Parathyroid adenoma (tissue), 2 donors: ENCODE results near the gene EHD1.

Source experiments
- H2AFZ ChIP-seq: fragments of 300-600 bp; sonication (generic); one replicate; pipeline ENCODE4 v1.7.0; 2017; ENCODE audit warnings: antibody characterized with exemption, mild to moderate bottlenecking
- H3K27ac ChIP-seq: fragments of 300-600 bp; sonication (generic); one replicate; pipeline ENCODE4 v1.7.0; 2017
- H3K27me3 ChIP-seq: fragments of 300-600 bp; sonication (generic); one replicate; pipeline ENCODE4 v1.7.0; 2017; ENCODE audit warnings: low read length; ENCODE audit not compliant: control insufficient read depth, insufficient read depth
- H3K36me3 ChIP-seq: fragments of 300-600 bp; sonication (generic); one replicate; pipeline ENCODE4 v1.7.0; 2017; ENCODE audit warnings: low read length; ENCODE audit not compliant: control insufficient read depth, insufficient read depth
- H3K4me1 ChIP-seq: fragments of 300-600 bp; sonication (generic); one replicate; pipeline ENCODE4 v1.7.0; 2017; ENCODE audit warnings: control low read depth
- H3K4me2 ChIP-seq: fragments of 300-600 bp; sonication (generic); one replicate; pipeline ENCODE4 v1.7.0; 2017; ENCODE audit warnings: low read length
- H3K4me3 ChIP-seq: fragments of 300-600 bp; sonication (generic); one replicate; pipeline ENCODE4 v1.7.0; 2017; ENCODE audit warnings: low read depth, low read length
- H3K79me2 ChIP-seq: fragments of 300-600 bp; sonication (generic); one replicate; pipeline ENCODE4 v1.7.0; 2017; ENCODE audit warnings: control low read depth
- H3K9ac ChIP-seq: fragments of 300-600 bp; sonication (generic); one replicate; pipeline ENCODE4 v1.7.0; 2017; ENCODE audit warnings: mild to moderate bottlenecking
- H3K9me3 ChIP-seq: fragments of 300-600 bp; sonication (generic); one replicate; pipeline ENCODE4 v1.7.0; 2017; ENCODE audit warnings: low read length; ENCODE audit not compliant: control insufficient read depth
- CTCF ChIP-seq: fragments of 300-600 bp; sonication (generic); IDR thresholded peaks from one replicate; pipeline ENCODE4 v1.7.0; 2017; ENCODE audit warnings: antibody characterized with exemption, mild to moderate bottlenecking
- donor health status: primary hyperparathyroidism.

Gene EHD1

GRCh38 chr11:64805481-64805880 is 72.9 kb downstream of the EHD1 start:
- no peak for TF ChIP-seq CTCF
- Histone ChIP-seq H3K9me3 (no peaks in the 10 kb centered on the region), H3K27ac (no peak overlapping the region), H3K4me2 (no peak overlapping the region), H3K4me3 (no peak overlapping the region), H3K27me3 (no peaks in the 10 kb centered on the region), H3K36me3 (no peaks in the 10 kb centered on the region), H3K79me2 (no peaks in the 10 kb centered on the region), H3K4me1 (peaks cover 5% of the 10 kb centered on the region), H3K9ac (no peak overlapping the region), H2AFZ (no peak overlapping the region)

- H3K4me3 ChIP-seq = no peak overlapping the region
- H3K9ac ChIP-seq = no peak overlapping the region
- H3K4me2 ChIP-seq = no peak overlapping the region
- no peaks in the 10 kb centered on the region for H3K36me3 ChIP-seq
- no peak for TF ChIP-seq CTCF
- H3K4me1 ChIP-seq = peaks cover 5% of the 10 kb centered on the region
- H3K9me3 ChIP-seq = no peaks in the 10 kb centered on the region
- H3K27me3 ChIP-seq = no peaks in the 10 kb centered on the region
- no peaks in the 10 kb centered on the region for H3K79me2 ChIP-seq
- no peak overlapping the region for H2AFZ ChIP-seq
- H3K27ac ChIP-seq = peak overlapping the region; percentile 72
Observed at GRCh38 chr11:64804346-64805210, 73.8 kb downstream of the EHD1 start.

- Histone ChIP-seq H3K79me2 (no peaks in the 10 kb centered on the region), H3K4me1 (peaks cover 5% of the 10 kb centered on the region), H3K9ac (no peak overlapping the region), H3K27me3 (no peaks in the 10 kb centered on the region), H3K36me3 (no peaks in the 10 kb centered on the region), H3K4me3 (peak overlapping the region; percentile 74), H3K27ac (peak overlapping the region; percentile 72), H2AFZ (peak overlapping the region; percentile 51), H3K9me3 (no peaks in the 10 kb centered on the region), H3K4me2 (peak overlapping the region; percentile 77)
- no peak for TF ChIP-seq CTCF
Observed at GRCh38 chr11:64803846-64804345, 74.5 kb downstream of the EHD1 start.

GRCh38 chr11:64803158-64803845 is 75.1 kb downstream of the EHD1 start, which contains the start of gene MAP4K2:
Gene MAP4K2, minus strand, starts transcription at chr11:64803214. Its CDS starts 65 bp downstream, at chr11:64803149.
- H3K27me3 ChIP-seq = no peaks in the 10 kb centered on the region
- H3K9me3 ChIP-seq = no peaks in the 10 kb centered on the region
- no peak within 1 kb of the TSS for H3K9ac ChIP-seq
- H2AFZ ChIP-seq = peak within 1 kb of the TSS; percentile 83
- no peaks in the 10 kb centered on the region for H3K36me3 ChIP-seq
- H3K4me3 ChIP-seq = peak within 1 kb of the TSS; percentile 74
- H3K4me2 ChIP-seq = peak within 1 kb of the TSS; percentile 77
- no peaks in the 10 kb centered on the region for H3K79me2 ChIP-seq
- H3K4me1 ChIP-seq = peaks cover 5% of the 10 kb centered on the region
- peak within 1 kb of the TSS; percentile 72 for H3K27ac ChIP-seq
- TF ChIP-seq CTCF = no peak
